HepG2 (cell line): ENCODE results near the gene EID3. TPM values are rescaled to one million over a fixed set of nuclear protein-coding genes. Genes with fewer than 3 reads are reported as not detected.

ENCODE experiments used
- FOXO1 ChIP-seq: sonication (generic); formaldehyde crosslinking; IDR thresholded peaks from 2 replicates; pipeline ENCODE4 v1.4.0; 2020; ENCODE audit warnings: missing genetic modification reagents
- HNF4G ChIP-seq, 2 experiments: sonication (generic) in 1 of 2; formaldehyde crosslinking in 1 of 2; IDR thresholded peaks; 2 replicates each; pipeline versions ENCODE4 v1.4.0 to v1.6.1; 2011 to 2020; ENCODE audit warnings: borderline replicate concordance in 2 of 2, low read depth in 2 of 2, mild to moderate bottlenecking in 2 of 2, low read length in 1 of 2, missing genetic modification reagents in 1 of 2, moderate library complexity in 1 of 2
- KLF13 ChIP-seq: sonication (generic); formaldehyde crosslinking; IDR thresholded peaks from 2 replicates; pipeline ENCODE4 v1.4.0; 2020; ENCODE audit warnings: mild to moderate bottlenecking, missing genetic modification reagents
- KLF6 ChIP-seq: IDR thresholded peaks from 2 replicates; pipeline ENCODE4 v1.8.0; 2016; ENCODE audit warnings: missing biosample characterization, missing genetic modification reagents
- MYC ChIP-seq: sonication (generic); formaldehyde crosslinking; IDR thresholded peaks from 2 replicates; pipeline ENCODE4 v1.9.0; 2021; ENCODE audit warnings: missing genetic modification reagents, borderline replicate concordance
- SOX13 ChIP-seq, 3 experiments: fragments of 450-650 bp in 1 of 3; sonication (generic) in 1 of 3; formaldehyde crosslinking in 1 of 3; IDR thresholded peaks in 2 of 3; conservative IDR thresholded peaks in 1 of 3; 2 replicates each; pipeline versions ENCODE4 v1.5.0 to v1.6.1; 2016 to 2020; ENCODE audit warnings: antibody characterized with exemption in 1 of 3, mild to moderate bottlenecking in 1 of 3, missing compliant biosample characterization in 1 of 3, missing genetic modification reagents in 1 of 3, moderate library complexity in 1 of 3
- TSC22D2 ChIP-seq: sonication (generic); formaldehyde crosslinking; IDR thresholded peaks from 2 replicates; pipeline ENCODE4 v1.5.1; 2020; ENCODE audit warnings: missing genetic modification reagents, mild to moderate bottlenecking, borderline replicate concordance
- WIZ ChIP-seq: sonication (generic); formaldehyde crosslinking; IDR thresholded peaks from 2 replicates; pipeline ENCODE4 v1.5.1; 2020; ENCODE audit warnings: mild to moderate bottlenecking, missing genetic modification reagents
- XRCC5 ChIP-seq: fragments of 200-400 bp; formaldehyde crosslinking; optimal IDR thresholded peaks from 2 replicates; pipeline ENCODE3; 2017; ENCODE audit warnings: mild to moderate bottlenecking, low read length
- ZBTB42 ChIP-seq: sonication (generic); formaldehyde crosslinking; IDR thresholded peaks from 2 replicates; pipeline ENCODE4 v1.5.0; 2020; ENCODE audit warnings: mild to moderate bottlenecking, missing genetic modification reagents
- ZFP62 ChIP-seq: sonication (generic); formaldehyde crosslinking; IDR thresholded peaks from 2 replicates; pipeline ENCODE4 v1.4.0; 2020; ENCODE audit warnings: missing genetic modification reagents
- ZNF207 ChIP-seq: fragments of 450-650 bp; IDR thresholded peaks from 2 replicates; pipeline ENCODE4 v1.6.1; 2016; ENCODE audit warnings: antibody characterized with exemption, borderline replicate concordance
- ZNF251 ChIP-seq: sonication (generic); formaldehyde crosslinking; IDR thresholded peaks from 2 replicates; pipeline ENCODE4 v1.9.0; 2021; ENCODE audit warnings: mild to moderate bottlenecking, missing genetic modification reagents
- ZNF792 ChIP-seq: IDR thresholded peaks from 2 replicates; pipeline ENCODE4 v1.6.1; 2016
- ZNF879 ChIP-seq: sonication (generic); formaldehyde crosslinking; IDR thresholded peaks from 2 replicates; pipeline ENCODE4 v1.8.1; 2023; ENCODE audit warnings: missing genetic modification reagents
- polyA plus RNA-seq, 8 experiments: library from polyadenylated mRNA; depleted of rRNA in 3 of 8; stranded (reverse) in 7 of 8; unstranded in 1 of 8; fragments of >200 nt; fragmentation: Illumina TruSeq in 4 of 8; extraction: Trizol in 4 of 8; gene quantifications; 2 replicates each; pipeline versions ENCODE4 v1.2.1 to v1.2.3, GENCODE V29; 2011 to 2016; ENCODE audit warnings: low read depth in 4 of 8, missing spikeins in 1 of 8, mixed read lengths in 1 of 8; ENCODE audit not compliant: insufficient read depth in 1 of 8
- total RNA-seq, 5 experiments: library from RNA; depleted of rRNA; stranded (reverse); fragments of >200 nt; fragmentation: Illumina TruSeq; extraction: Trizol; gene quantifications; 2 replicates each; pipeline ENCODE4 v1.2.3, GENCODE V29; 2016; ENCODE audit warnings: low read depth in 1 of 5
- TF ChIP-seq, protein P1 (sequence below): sonication (generic); formaldehyde crosslinking; IDR thresholded peaks from 2 replicates; pipeline ENCODE4 v1.4.0; 2020; ENCODE audit warnings: missing genetic modification reagents
- TF ChIP-seq, protein P2 (sequence below): IDR thresholded peaks from 2 replicates; pipeline ENCODE4 v1.6.1; 2018; ENCODE audit warnings: missing genetic modification reagents, mild to moderate bottlenecking, missing compliant biosample characterization
- TF ChIP-seq, protein P3 (sequence below): sonication (generic); formaldehyde crosslinking; IDR thresholded peaks from 2 replicates; pipeline ENCODE4 v1.4.0; 2020; ENCODE audit warnings: missing genetic modification reagents
- TF ChIP-seq, protein P4 (sequence below): sonication (generic); formaldehyde crosslinking; IDR thresholded peaks from 2 replicates; pipeline ENCODE4 v1.4.0; 2020; ENCODE audit warnings: missing genetic modification reagents

Gene EID3
- total and polyA plus RNA-seq, 2 of the 13 experiments (the other 11 are each of a cell fraction or from before 2014, with no cell fraction given) = 0.38 to 4.5 TPM

DNA sequence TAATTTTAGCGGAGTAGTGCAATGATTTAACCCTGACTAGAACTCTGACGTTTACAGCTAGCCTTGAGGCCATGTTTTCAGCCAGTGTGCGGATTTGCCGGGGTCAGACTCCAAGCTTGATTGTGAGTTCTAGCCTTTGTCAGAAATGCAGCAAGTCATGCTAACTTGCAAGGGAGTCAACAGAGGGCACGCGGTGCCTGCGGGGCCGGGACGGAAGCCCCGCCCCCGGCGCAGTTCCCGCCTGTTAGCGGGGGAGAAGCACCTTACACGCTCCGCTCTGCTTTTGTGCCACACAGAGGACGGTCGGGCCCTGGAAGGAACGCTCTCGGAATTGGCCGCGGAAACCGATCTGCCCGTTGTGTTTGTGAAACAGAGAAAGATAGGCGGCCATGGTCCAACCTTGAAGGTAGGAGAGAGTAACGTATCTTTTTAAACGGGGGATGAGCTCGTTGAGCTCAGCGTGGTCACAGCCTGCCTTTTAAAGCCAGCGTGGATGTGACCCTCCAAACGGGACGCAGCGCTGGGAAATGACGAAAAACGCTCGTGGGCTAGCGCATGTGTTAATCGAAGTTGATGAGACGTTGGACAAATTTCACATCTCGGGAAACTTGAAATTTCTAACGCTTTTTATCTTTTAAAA lies 14.8 kb upstream of the EID3 start (continued):
- TF ChIP-seq, protein P1, sequence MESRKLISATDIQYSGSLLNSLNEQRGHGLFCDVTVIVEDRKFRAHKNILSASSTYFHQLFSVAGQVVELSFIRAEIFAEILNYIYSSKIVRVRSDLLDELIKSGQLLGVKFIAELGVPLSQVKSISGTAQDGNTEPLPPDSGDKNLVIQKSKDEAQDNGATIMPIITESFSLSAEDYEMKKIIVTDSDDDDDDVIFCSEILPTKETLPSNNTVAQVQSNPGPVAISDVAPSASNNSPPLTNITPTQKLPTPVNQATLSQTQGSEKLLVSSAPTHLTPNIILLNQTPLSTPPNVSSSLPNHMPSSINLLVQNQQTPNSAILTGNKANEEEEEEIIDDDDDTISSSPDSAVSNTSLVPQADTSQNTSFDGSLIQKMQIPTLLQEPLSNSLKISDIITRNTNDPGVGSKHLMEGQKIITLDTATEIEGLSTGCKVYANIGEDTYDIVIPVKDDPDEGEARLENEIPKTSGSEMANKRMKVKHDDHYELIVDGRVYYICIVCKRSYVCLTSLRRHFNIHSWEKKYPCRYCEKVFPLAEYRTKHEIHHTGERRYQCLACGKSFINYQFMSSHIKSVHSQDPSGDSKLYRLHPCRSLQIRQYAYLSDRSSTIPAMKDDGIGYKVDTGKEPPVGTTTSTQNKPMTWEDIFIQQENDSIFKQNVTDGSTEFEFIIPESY (CRISPR knock-in tag) = no peak; the same call in 1 of the 2 replicates
- peak; percentile 45; the same call in 1 of the 2 replicates for TF ChIP-seq TSC22D2 (CRISPR knock-in tag)
- no peak for TF ChIP-seq KLF13 (CRISPR knock-in tag)
- TF ChIP-seq, protein P2, sequence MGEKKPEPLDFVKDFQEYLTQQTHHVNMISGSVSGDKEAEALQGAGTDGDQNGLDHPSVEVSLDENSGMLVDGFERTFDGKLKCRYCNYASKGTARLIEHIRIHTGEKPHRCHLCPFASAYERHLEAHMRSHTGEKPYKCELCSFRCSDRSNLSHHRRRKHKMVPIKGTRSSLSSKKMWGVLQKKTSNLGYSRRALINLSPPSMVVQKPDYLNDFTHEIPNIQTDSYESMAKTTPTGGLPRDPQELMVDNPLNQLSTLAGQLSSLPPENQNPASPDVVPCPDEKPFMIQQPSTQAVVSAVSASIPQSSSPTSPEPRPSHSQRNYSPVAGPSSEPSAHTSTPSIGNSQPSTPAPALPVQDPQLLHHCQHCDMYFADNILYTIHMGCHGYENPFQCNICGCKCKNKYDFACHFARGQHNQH = peak; percentile 94
- TF ChIP-seq ZNF792 (CRISPR knock-in tag) = peak; percentile 96
- no peak for TF ChIP-seq ZNF207
- TF ChIP-seq, protein P3, sequence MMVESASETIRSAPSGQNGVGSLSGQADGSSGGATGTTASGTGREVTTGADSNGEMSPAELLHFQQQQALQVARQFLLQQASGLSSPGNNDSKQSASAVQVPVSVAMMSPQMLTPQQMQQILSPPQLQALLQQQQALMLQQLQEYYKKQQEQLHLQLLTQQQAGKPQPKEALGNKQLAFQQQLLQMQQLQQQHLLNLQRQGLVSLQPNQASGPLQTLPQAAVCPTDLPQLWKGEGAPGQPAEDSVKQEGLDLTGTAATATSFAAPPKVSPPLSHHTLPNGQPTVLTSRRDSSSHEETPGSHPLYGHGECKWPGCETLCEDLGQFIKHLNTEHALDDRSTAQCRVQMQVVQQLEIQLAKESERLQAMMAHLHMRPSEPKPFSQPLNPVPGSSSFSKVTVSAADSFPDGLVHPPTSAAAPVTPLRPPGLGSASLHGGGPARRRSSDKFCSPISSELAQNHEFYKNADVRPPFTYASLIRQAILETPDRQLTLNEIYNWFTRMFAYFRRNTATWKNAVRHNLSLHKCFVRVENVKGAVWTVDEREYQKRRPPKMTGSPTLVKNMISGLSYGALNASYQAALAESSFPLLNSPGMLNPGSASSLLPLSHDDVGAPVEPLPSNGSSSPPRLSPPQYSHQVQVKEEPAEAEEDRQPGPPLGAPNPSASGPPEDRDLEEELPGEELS = peak; percentile 74
- no peak for TF ChIP-seq ZNF251 (CRISPR knock-in tag)
- no peak for TF ChIP-seq WIZ
- TF ChIP-seq MYC = peak; percentile 90
- no peak for TF ChIP-seq ZFP62 (CRISPR knock-in tag)
- TF ChIP-seq XRCC5 = peak; percentile 28
- TF ChIP-seq HNF4G (IDR thresholded peaks at IDR 0.05; ENCODE audit: borderline replicate concordance, low read depth, low read length) = no peak
- no peak; the same call in 1 of the 2 replicates for TF ChIP-seq HNF4G (CRISPR knock-in tag; IDR thresholded peaks at IDR 0.05; ENCODE audit: borderline replicate concordance, low read depth)
- TF ChIP-seq, protein P4, sequence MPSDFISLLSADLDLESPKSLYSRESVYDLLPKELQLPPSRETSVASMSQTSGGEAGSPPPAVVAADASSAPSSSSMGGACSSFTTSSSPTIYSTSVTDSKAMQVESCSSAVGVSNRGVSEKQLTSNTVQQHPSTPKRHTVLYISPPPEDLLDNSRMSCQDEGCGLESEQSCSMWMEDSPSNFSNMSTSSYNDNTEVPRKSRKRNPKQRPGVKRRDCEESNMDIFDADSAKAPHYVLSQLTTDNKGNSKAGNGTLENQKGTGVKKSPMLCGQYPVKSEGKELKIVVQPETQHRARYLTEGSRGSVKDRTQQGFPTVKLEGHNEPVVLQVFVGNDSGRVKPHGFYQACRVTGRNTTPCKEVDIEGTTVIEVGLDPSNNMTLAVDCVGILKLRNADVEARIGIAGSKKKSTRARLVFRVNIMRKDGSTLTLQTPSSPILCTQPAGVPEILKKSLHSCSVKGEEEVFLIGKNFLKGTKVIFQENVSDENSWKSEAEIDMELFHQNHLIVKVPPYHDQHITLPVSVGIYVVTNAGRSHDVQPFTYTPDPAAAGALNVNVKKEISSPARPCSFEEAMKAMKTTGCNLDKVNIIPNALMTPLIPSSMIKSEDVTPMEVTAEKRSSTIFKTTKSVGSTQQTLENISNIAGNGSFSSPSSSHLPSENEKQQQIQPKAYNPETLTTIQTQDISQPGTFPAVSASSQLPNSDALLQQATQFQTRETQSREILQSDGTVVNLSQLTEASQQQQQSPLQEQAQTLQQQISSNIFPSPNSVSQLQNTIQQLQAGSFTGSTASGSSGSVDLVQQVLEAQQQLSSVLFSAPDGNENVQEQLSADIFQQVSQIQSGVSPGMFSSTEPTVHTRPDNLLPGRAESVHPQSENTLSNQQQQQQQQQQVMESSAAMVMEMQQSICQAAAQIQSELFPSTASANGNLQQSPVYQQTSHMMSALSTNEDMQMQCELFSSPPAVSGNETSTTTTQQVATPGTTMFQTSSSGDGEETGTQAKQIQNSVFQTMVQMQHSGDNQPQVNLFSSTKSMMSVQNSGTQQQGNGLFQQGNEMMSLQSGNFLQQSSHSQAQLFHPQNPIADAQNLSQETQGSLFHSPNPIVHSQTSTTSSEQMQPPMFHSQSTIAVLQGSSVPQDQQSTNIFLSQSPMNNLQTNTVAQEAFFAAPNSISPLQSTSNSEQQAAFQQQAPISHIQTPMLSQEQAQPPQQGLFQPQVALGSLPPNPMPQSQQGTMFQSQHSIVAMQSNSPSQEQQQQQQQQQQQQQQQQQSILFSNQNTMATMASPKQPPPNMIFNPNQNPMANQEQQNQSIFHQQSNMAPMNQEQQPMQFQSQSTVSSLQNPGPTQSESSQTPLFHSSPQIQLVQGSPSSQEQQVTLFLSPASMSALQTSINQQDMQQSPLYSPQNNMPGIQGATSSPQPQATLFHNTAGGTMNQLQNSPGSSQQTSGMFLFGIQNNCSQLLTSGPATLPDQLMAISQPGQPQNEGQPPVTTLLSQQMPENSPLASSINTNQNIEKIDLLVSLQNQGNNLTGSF (CRISPR knock-in tag) = peak; percentile 93
- peak; percentile 92 for TF ChIP-seq ZNF879 (CRISPR knock-in tag)
- TF ChIP-seq SOX13 (IDR thresholded peaks at IDR 0.05) = no peak
- TF ChIP-seq SOX13 (CRISPR knock-in tag; conservative IDR thresholded peaks at IDR 0.05 in 1 of 2, IDR thresholded peaks at IDR 0.05 in 1 of 2) = peak in 1 of 2 experiments; percentile 79; a peak in 2 of 4 replicates
- peak; percentile 93 for TF ChIP-seq KLF6 (CRISPR knock-in tag)
- TF ChIP-seq FOXO1 (CRISPR knock-in tag) = peak; percentile 88
- TF ChIP-seq ZBTB42 (CRISPR knock-in tag) = peak; percentile 37; the same call in 1 of the 2 replicates
